Aorta (tissue), 5 donors: ENCODE data around the gene KLHDC4. TPM values are rescaled to one million over a fixed set of nuclear protein-coding genes. Genes with fewer than 3 reads are reported as not detected.

Experiments used
- ATAC-seq: fragments of 200-7000 bp; cut with Tn5 transposase; one replicate; pipeline ENCODE4 v1.9.1; 2022; ENCODE audit warnings: moderate library complexity; ENCODE audit not compliant: low FRiP score
- DNase-seq, 2 donors: peaks; one replicate each; pipeline ENCODE4 v3.0.0-alpha.2; 2020
- H3K27ac ChIP-seq, 2 donors: one replicate each; pipeline ENCODE4 v1.5.1; 2013; ENCODE audit warnings: low read length in 2 of 2, mild to moderate bottlenecking in 2 of 2, moderate library complexity in 2 of 2, control low read depth in 1 of 2, inconsistent platforms in 1 of 2, low read depth in 1 of 2
- H3K27me3 ChIP-seq, 2 donors: one replicate each; pipeline ENCODE4 v1.6.1; 2013; ENCODE audit warnings: control low read depth in 1 of 2, low read length in 1 of 2, mild to moderate bottlenecking in 1 of 2, moderate library complexity in 1 of 2; ENCODE audit not compliant: insufficient read depth in 2 of 2, control insufficient read depth in 1 of 2
- H3K36me3 ChIP-seq, 2 donors: one replicate each; pipeline ENCODE4 v1.6.1; 2013; ENCODE audit warnings: control low read depth in 1 of 2, low read length in 1 of 2, mild to moderate bottlenecking in 1 of 2; ENCODE audit not compliant: insufficient read depth in 2 of 2, control insufficient read depth in 1 of 2
- H3K4me1 ChIP-seq, 2 donors: one replicate each; pipeline ENCODE4 v1.6.1; 2013; ENCODE audit warnings: low read length in 2 of 2, control low read depth in 1 of 2, mild to moderate bottlenecking in 1 of 2, moderate library complexity in 1 of 2; ENCODE audit not compliant: insufficient read depth in 2 of 2, control insufficient read depth in 1 of 2
- H3K4me3 ChIP-seq, 2 donors: one replicate each; pipeline ENCODE4 v1.5.1; 2013; ENCODE audit warnings: low read length in 2 of 2, control low read depth in 1 of 2, mild to moderate bottlenecking in 1 of 2
- H3K9me3 ChIP-seq: one replicate; pipeline ENCODE4 v1.6.1; 2013; ENCODE audit warnings: mild to moderate bottlenecking, low read length; ENCODE audit not compliant: control insufficient read depth
- WGBS, 2 donors: extraction: QIAGEN DNeasy Blood & Tissue Kit; methylation state at CpG; one replicate each; pipeline ENCODE4 v1.1.7; 2013; 5-methylcytosine and 5-hydroxymethylcytosine counted together
- intact Hi-C, 2 donors: fragments of 100-400 bp; cut with DNase I; formaldehyde crosslinking; loops; one replicate each; pipeline versions ENCODE4 v1.14.2 to v1.15.0; 2022
- polyA plus RNA-seq, 2 donors: library from polyadenylated mRNA; stranded (reverse); fragments of 200-250 nt; gene quantifications; one replicate each; pipeline ENCODE4 v1.2.3, GENCODE V29; 2013
- total RNA-seq, 2 donors: library from RNA; stranded (reverse); fragmentation: NEBNext Ultra II Directional; extraction: Animal tissue kit (Norgen Biotek cat#: 25700); gene quantifications; one replicate each; pipeline ENCODE4 v1.2.1, GENCODE V29; 2021
- donor health status: healthy with polysubstance abuse.
- donor health status: Bipolar disorder and iron deficiency.
- donor health status: DM: no; HTN: no; CAD: no.
- donor health status: DM: no; HTN: no; CAD: no.
- donor health status: DM: yes; HTN: yes; CAD: no.

Gene KLHDC4
- total and polyA plus RNA-seq, 4 donors: 12.0 to 52.3 (median 36.1) TPM

GRCh38 chr16:87703071-87703470 lies 62.7 kb downstream of the KLHDC4 start:
- ATAC-seq: no peak

GRCh38 chr16:87702325-87702811 lies 63.4 kb downstream of the KLHDC4 start:
- H3K27me3 ChIP-seq: no peaks in the 10 kb centered on the region
- intact Hi-C loops: no loop called here
- no peaks in the 10 kb centered on the region for H3K9me3 ChIP-seq
- H3K4me1 ChIP-seq: no peaks in the 10 kb centered on the region
- no peak overlapping the region for H3K27ac ChIP-seq
- WGBS, 2 donors: 56 to 62% methylated on average over 17 to 19 of the region's 19 CpGs
- H3K36me3 ChIP-seq: peaks cover 0 to 4% of the 10 kb centered on the region in 2 donors
- no peak for DNase-seq
- ATAC-seq: no peak
- no peak overlapping the region for H3K4me3 ChIP-seq

More at GRCh38 chr16:87703071-87703470, 62.7 kb downstream of the KLHDC4 start:
- H3K36me3 ChIP-seq: peaks cover 0 to 4% of the 10 kb centered on the region in 2 donors
- H3K27me3 ChIP-seq: no peaks in the 10 kb centered on the region
- 92 to 94% methylated on average over 26 of the region's 26 CpGs for WGBS, 2 donors
- H3K4me3 ChIP-seq: no peak overlapping the region
- DNase-seq: no peak
- H3K9me3 ChIP-seq: no peaks in the 10 kb centered on the region
- H3K4me1 ChIP-seq: no peaks in the 10 kb centered on the region
- intact Hi-C loops: no loop called here
- no peak overlapping the region for H3K27ac ChIP-seq

- 92 to 93% methylated on average over 23 of the region's 23 CpGs for WGBS, 2 donors
- no peaks in the 10 kb centered on the region for H3K9me3 ChIP-seq
- no peaks in the 10 kb centered on the region for H3K27me3 ChIP-seq
- no peak overlapping the region for H3K4me3 ChIP-seq
- no peaks in the 10 kb centered on the region for H3K4me1 ChIP-seq
- ATAC-seq: no peak
- no peak overlapping the region for H3K27ac ChIP-seq
- H3K36me3 ChIP-seq: peaks cover 0 to 4% of the 10 kb centered on the region in 2 donors
- intact Hi-C loops: no loop called here
- DNase-seq: no peak
These were observed 64.3 kb downstream of the KLHDC4 start for GRCh38 chr16:87701505-87701921.

GRCh38 chr16:87701078-87701460 lies 64.7 kb downstream of the KLHDC4 start:
- Histone ChIP-seq H3K9me3 (no peaks in the 10 kb centered on the region), H3K27ac (no peak overlapping the region), H3K27me3 (no peaks in the 10 kb centered on the region), H3K4me3 (no peak overlapping the region), H3K36me3 (peaks cover 0 to 4% of the 10 kb centered on the region in 2 donors), H3K4me1 (no peaks in the 10 kb centered on the region)
- WGBS, 2 donors: 95% methylated on average over 11 of the region's 11 CpGs
- intact Hi-C loops: no loop called here
- no peak for ATAC-seq
- no peak for DNase-seq

- Histone ChIP-seq H3K9me3 (no peaks in the 10 kb centered on the region), H3K4me3 (no peak overlapping the region), H3K4me1 (no peaks in the 10 kb centered on the region), H3K27me3 (no peaks in the 10 kb centered on the region), H3K36me3 (peaks cover 0 to 4% of the 10 kb centered on the region in 2 donors), H3K27ac (no peak overlapping the region)
- DNase-seq: no peak
- intact Hi-C loops: no loop called here
- no peak for ATAC-seq
- WGBS, 2 donors: 93 to 94% methylated on average over 19 of the region's 19 CpGs
These were observed 65.2 kb downstream of the KLHDC4 start for GRCh38 chr16:87700406-87701077.

GRCh38 chr16:87698676-87699199 lies 67.0 kb downstream of the KLHDC4 start:
- 91 to 93% methylated on average over 20 of the region's 20 CpGs for WGBS, 2 donors
- ATAC-seq (no peak), DNase-seq (no peak)
- intact Hi-C loops: no loop called here
- H3K4me1 ChIP-seq: no peaks in the 10 kb centered on the region
- H3K4me3 ChIP-seq: no peak overlapping the region
- H3K9me3 ChIP-seq: no peaks in the 10 kb centered on the region
- H3K36me3 ChIP-seq: peaks cover 0 to 4% of the 10 kb centered on the region in 2 donors
- H3K27ac ChIP-seq: no peak overlapping the region
- no peaks in the 10 kb centered on the region for H3K27me3 ChIP-seq

GRCh38 chr16:87698241-87698640 lies 67.5 kb downstream of the KLHDC4 start:
- no peaks in the 10 kb centered on the region for H3K27me3 ChIP-seq
- ATAC-seq: no peak
- H3K36me3 ChIP-seq: peaks cover 0 to 2% of the 10 kb centered on the region in 2 donors
- H3K9me3 ChIP-seq: no peaks in the 10 kb centered on the region
- DNase-seq: no peak
- 92 to 95% methylated on average over 7 of the region's 7 CpGs for WGBS, 2 donors
- intact Hi-C loops: no loop called here
- H3K4me3 ChIP-seq: no peak overlapping the region
- no peak overlapping the region for H3K27ac ChIP-seq
- H3K4me1 ChIP-seq: no peaks in the 10 kb centered on the region

GRCh38 chr16:87697792-87698191 lies 68.0 kb downstream of the KLHDC4 start:
- no peaks in the 10 kb centered on the region for H3K9me3 ChIP-seq
- DNase-seq (no peak), ATAC-seq (no peak)
- no peaks in the 10 kb centered on the region for H3K27me3 ChIP-seq
- no peaks in the 10 kb centered on the region for H3K36me3 ChIP-seq
- no peaks in the 10 kb centered on the region for H3K4me1 ChIP-seq
- no peak overlapping the region for H3K27ac ChIP-seq
- 89 to 90% methylated on average over 14 of the region's 14 CpGs for WGBS, 2 donors
- H3K4me3 ChIP-seq: no peak overlapping the region
- intact Hi-C loops: no loop called here

- Histone ChIP-seq H3K27me3 (no peaks in the 10 kb centered on the region), H3K9me3 (no peaks in the 10 kb centered on the region), H3K4me1 (no peaks in the 10 kb centered on the region), H3K36me3 (no peaks in the 10 kb centered on the region), H3K4me3 (no peak overlapping the region), H3K27ac (no peak overlapping the region)
- no peak for DNase-seq
- intact Hi-C loops: no loop called here
- 94% methylated on average over 21 of the region's 21 CpGs for WGBS, 2 donors
- ATAC-seq: no peak
These were observed 68.5 kb downstream of the KLHDC4 start for GRCh38 chr16:87697256-87697655.
